HepG2 (cell line): ENCODE measurements around the gene CERS4.
"Not testable (repeated sequence)": the region's sequence is repeated elsewhere in the genome, so short reads cannot be mapped to it uniquely, and the experiment has no call there.

Experiments
- CSRNP1 ChIP-seq: sonication (generic); formaldehyde crosslinking; IDR thresholded peaks from 2 replicates; pipeline ENCODE4 v1.8.1; 2023; ENCODE audit warnings: mild to moderate bottlenecking, missing genetic modification reagents
- CTCF ChIP-seq: sonication (generic); formaldehyde crosslinking; IDR thresholded peaks from 2 replicates; pipeline ENCODE4 v1.5.0; 2020; ENCODE audit warnings: mild to moderate bottlenecking, missing genetic modification reagents, moderate library complexity
- KAT7 ChIP-seq: IDR thresholded peaks from 2 replicates; pipeline ENCODE4 v1.6.1; 2018; ENCODE audit warnings: borderline replicate concordance, missing compliant biosample characterization
- MAX ChIP-seq: IDR thresholded peaks from 2 replicates; pipeline ENCODE4 v1.6.1; 2012; ENCODE audit warnings: inconsistent platforms
- NFRKB ChIP-seq: fragments of 450-650 bp; IDR thresholded peaks from 2 replicates; pipeline ENCODE4 v1.6.1; 2017
- NONO ChIP-seq, 2 experiments: fragments of 450-650 bp in 1 of 2; sonication (generic) in 1 of 2; formaldehyde crosslinking in 1 of 2; IDR thresholded peaks in 1 of 2; conservative IDR thresholded peaks in 1 of 2; 2 replicates each; pipeline versions ENCODE4 v1.6.1 to v1.8.0; 2017 to 2022; ENCODE audit warnings: mild to moderate bottlenecking in 1 of 2, missing genetic modification reagents in 1 of 2, moderate library complexity in 1 of 2
- POLR2A ChIP-seq, 2 experiments: IDR thresholded peaks; 2 replicates each; pipeline ENCODE4 v1.6.1; 2011; ENCODE audit warnings: low read depth in 2 of 2, low read length in 2 of 2, mild to moderate bottlenecking in 1 of 2, moderate library complexity in 1 of 2; ENCODE audit not compliant: insufficient read depth in 1 of 2
- SIN3A ChIP-seq: IDR thresholded peaks from 2 replicates; pipeline ENCODE4 v1.6.1; 2011; ENCODE audit warnings: low read depth, mild to moderate bottlenecking, control low read depth, low read length, borderline replicate concordance
- SRSF1 ChIP-seq: fragments of 200-400 bp; formaldehyde crosslinking; optimal IDR thresholded peaks from 2 replicates; pipeline ENCODE3; 2017; ENCODE audit warnings: mild to moderate bottlenecking, low read depth, low read length, moderate library complexity
- TCF12 ChIP-seq, 2 experiments: fragments of 450-650 bp in 1 of 2; sonication (generic) in 1 of 2; formaldehyde crosslinking in 1 of 2; IDR thresholded peaks; 2 replicates each; pipeline versions ENCODE4 v1.6.1 to v1.8.0; 2017 to 2022; ENCODE audit warnings: antibody characterized with exemption in 1 of 2, mild to moderate bottlenecking in 1 of 2, missing genetic modification reagents in 1 of 2, moderate library complexity in 1 of 2
- USF2 ChIP-seq, 2 experiments: sonication (generic) in 1 of 2; formaldehyde crosslinking in 1 of 2; IDR thresholded peaks; 2 replicates each; pipeline versions ENCODE4 v1.5.1 to v1.6.1; 2011 to 2020; ENCODE audit warnings: borderline replicate concordance in 1 of 2, low read depth in 1 of 2, low read length in 1 of 2, mild to moderate bottlenecking in 1 of 2, missing genetic modification reagents in 1 of 2, moderate library complexity in 1 of 2
- ZNF605 ChIP-seq: sonication (generic); formaldehyde crosslinking; IDR thresholded peaks from 2 replicates; pipeline ENCODE4 v1.8.0; 2022; ENCODE audit warnings: mild to moderate bottlenecking, missing genetic modification reagents
- ZSCAN30 ChIP-seq: sonication (generic); formaldehyde crosslinking; IDR thresholded peaks from 2 replicates; pipeline ENCODE4 v1.5.0; 2020; ENCODE audit warnings: mild to moderate bottlenecking, missing genetic modification reagents
- TF ChIP-seq, protein P1 (sequence below): sonication (generic); formaldehyde crosslinking; IDR thresholded peaks from 2 replicates; pipeline ENCODE4 v1.5.0; 2020; ENCODE audit warnings: missing genetic modification reagents

GRCh38 chr19:8207326-8207725, 1.8 kb upstream of the CERS4 start:
- not testable (repeated sequence) for TF ChIP-seq POLR2A (IDR thresholded peaks at IDR 0.05; ENCODE audit: insufficient read depth in 1 of 2, low read depth in 2 of 2, low read length in 2 of 2); MAX; USF2 (IDR thresholded peaks at IDR 0.05; ENCODE audit: low read depth, low read length); USF2 (CRISPR knock-in tag; IDR thresholded peaks at IDR 0.05; ENCODE audit: borderline replicate concordance); SIN3A; CSRNP1 (CRISPR knock-in tag); CTCF; KAT7 (CRISPR knock-in tag); ZNF605 (CRISPR knock-in tag); SRSF1; NFRKB; ZSCAN30; TCF12 (IDR thresholded peaks at IDR 0.05); TCF12 (CRISPR knock-in tag; IDR thresholded peaks at IDR 0.05); NONO (IDR thresholded peaks at IDR 0.05); NONO (CRISPR knock-in tag; conservative IDR thresholded peaks at IDR 0.05)
- TF ChIP-seq, protein P1, sequence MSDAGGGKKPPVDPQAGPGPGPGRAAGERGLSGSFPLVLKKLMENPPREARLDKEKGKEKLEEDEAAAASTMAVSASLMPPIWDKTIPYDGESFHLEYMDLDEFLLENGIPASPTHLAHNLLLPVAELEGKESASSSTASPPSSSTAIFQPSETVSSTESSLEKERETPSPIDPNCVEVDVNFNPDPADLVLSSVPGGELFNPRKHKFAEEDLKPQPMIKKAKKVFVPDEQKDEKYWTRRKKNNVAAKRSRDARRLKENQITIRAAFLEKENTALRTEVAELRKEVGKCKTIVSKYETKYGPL (CRISPR knock-in tag), result not testable (repeated sequence)
